Activated CD4-positive, alpha-beta memory T cell treated with anti-CD3 and anti-CD28 coated beads for 36 hours (primary cell): Measurements from ENCODE around the gene SORL1. TPM values are rescaled to one million over a fixed set of nuclear protein-coding genes. Genes with fewer than 3 reads are reported as not detected.

Experiments
- CTCF ChIA-PET: fragments of 350-600 bp; sonication (Branson Sonifier 250); formaldehyde crosslinking; loops from one replicate; lab custom pipeline; 2021; ENCODE audit warnings: antibody characterized with exemption, inconsistent platforms; lab: Charles Lee
- POLR2A ChIA-PET: fragments of 350-600 bp; sonication (Branson Sonifier 250); formaldehyde crosslinking; loops from one replicate; lab custom pipeline; 2021; ENCODE audit warnings: antibody characterized with exemption; lab: Charles Lee
- DNase-seq: peaks from one replicate; pipeline ENCODE4 v3.0.0-alpha.2; 2020
- H3K27ac Mint-ChIP-seq: one replicate; pipeline ENCODE4 v1.8.0; 2021; ENCODE audit warnings: mixed read lengths
- H3K27me3 Mint-ChIP-seq: one replicate; pipeline ENCODE4 v1.8.0; 2021; ENCODE audit warnings: mixed read lengths
- H3K36me3 Mint-ChIP-seq: one replicate; pipeline ENCODE4 v1.8.0; 2021; ENCODE audit warnings: mixed read lengths
- H3K4me1 Mint-ChIP-seq: one replicate; pipeline ENCODE4 v1.8.0; 2021; ENCODE audit warnings: low read depth, mixed read lengths
- H3K4me3 Mint-ChIP-seq: one replicate; pipeline ENCODE4 v1.8.0; 2021; ENCODE audit warnings: mild to moderate bottlenecking, mixed read lengths
- H3K9me3 Mint-ChIP-seq: one replicate; pipeline ENCODE4 v1.8.0; 2021; ENCODE audit warnings: mixed read lengths
- intact Hi-C: fragments of 100-400 bp; cut with micrococcal nuclease; formaldehyde crosslinking; loops from one replicate; pipeline ENCODE4 v1.15.1; 2023
- total RNA-seq, 2 experiments: library from RNA; stranded (reverse); gene quantifications; one replicate each; pipeline ENCODE4 v1.2.3, GENCODE V29; 2021

SORL1 gene
- total RNA-seq, 2 experiments from 2014 or later = 48.1 to 49.3 TPM

DNA sequence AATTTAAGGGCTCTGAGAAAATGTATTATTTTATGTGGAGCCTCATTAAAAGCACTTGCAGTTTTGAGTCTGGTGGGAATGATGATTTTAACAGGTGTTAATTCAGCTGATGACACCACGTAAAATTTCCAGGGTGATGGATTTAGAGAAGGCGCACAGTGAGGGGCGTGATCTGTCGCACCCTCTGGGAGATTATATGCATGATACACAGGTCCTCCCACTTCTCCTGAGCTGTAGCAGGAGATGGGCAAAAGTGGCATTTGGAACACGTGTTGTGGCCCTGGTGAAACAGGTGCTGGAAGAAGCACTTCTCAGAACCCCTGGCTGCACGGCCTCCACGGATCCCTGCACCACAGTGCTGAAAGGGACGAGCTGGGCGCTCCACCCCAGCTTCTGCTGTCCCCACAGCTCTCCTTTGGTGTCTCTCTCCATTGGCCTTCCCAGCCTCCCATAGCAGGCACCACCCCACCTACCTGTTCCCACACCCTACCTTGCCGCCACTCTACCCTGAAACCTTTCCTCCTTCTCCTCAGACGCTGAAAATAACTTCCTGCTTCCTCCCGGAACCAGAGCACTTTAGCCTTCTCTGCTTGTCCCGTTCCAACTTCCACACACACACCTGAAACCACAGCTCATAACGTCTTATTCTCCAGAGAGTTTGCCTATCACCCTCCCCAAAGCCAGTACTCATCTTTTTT lies 6.9 kb upstream of the SORL1 start:
- CTCF ChIA-PET = no interaction called here
- POLR2A ChIA-PET = interaction anchor here (1.0 kb wide), 1 partner anchor 13 kb away, joined by 3 read pairs; no protein-coding TSS in a partner anchor
- Mint-ChIP-seq H3K9me3 (no peaks in the 10 kb centered on the region), H3K4me1 (peaks cover 65% of the 10 kb centered on the region), H3K36me3 (peaks cover 4% of the 10 kb centered on the region), H3K27ac (peak overlapping the region; percentile 65), H3K27me3 (no peaks in the 10 kb centered on the region), H3K4me3 (peak overlapping the region; percentile 14)
- DNase-seq = no peak
- intact Hi-C loops = no loop called here

DNA sequence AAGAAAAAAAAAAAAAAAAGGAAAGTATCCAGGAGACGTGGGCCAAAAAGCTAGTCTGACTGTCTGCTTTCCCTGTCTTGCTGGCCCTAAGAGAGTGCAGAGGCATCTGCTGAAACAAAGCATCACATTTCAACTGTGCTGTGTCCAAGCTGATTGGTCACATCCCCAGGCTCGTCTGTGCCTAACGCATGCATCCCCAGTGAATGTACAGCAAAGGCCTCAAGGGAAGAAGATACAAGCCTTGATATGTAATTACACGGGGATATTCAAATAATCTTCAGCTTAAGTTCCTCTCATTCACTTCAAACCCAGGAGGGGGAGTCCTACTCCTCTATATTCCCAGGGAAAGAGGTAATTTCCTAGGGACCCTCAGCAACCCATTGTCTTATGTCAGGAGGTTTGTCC lies 5.4 kb upstream of the SORL1 start:
- peaks cover 74% of the 10 kb centered on the region for H3K4me1 Mint-ChIP-seq
- no peaks in the 10 kb centered on the region for H3K9me3 Mint-ChIP-seq
- CTCF ChIA-PET = interaction anchor here (0.6 kb wide), 1 partner anchor 1516 kb away, joined by 3 read pairs; no protein-coding TSS in a partner anchor
- POLR2A ChIA-PET = no interaction called here
- H3K36me3 Mint-ChIP-seq = peaks cover 4% of the 10 kb centered on the region
- no peak overlapping the region for H3K4me3 Mint-ChIP-seq
- no peaks in the 10 kb centered on the region for H3K27me3 Mint-ChIP-seq
- intact Hi-C loops = loop anchor here (1.0 kb wide), 1 partner anchor 9 kb away; no protein-coding TSS in a partner anchor
- DNase-seq = no peak
- peak overlapping the region; percentile 60 for H3K27ac Mint-ChIP-seq

DNA sequence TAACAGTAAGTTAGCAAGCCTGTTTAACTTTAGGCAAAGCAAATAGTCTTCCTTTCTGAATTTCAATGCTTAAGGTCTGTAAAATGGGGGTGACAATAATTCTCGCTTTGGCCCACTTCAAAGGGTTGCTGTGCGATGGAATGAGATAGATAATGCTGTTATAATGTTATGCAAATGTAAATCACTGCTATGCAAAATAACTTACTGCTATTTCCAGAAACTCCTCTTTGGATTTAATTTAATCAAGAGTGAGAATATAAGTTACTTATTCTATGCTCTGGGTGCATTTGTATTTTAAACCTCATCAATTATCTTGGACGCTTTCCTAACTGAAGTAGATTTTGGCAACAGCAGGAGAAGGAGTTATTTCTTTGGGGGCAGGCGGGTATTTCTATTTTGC lies 4.1 kb upstream of the SORL1 start:
- Mint-ChIP-seq H3K27ac (peak overlapping the region; percentile 83), H3K9me3 (no peaks in the 10 kb centered on the region), H3K4me3 (no peak overlapping the region), H3K36me3 (peaks cover 6% of the 10 kb centered on the region), H3K27me3 (no peaks in the 10 kb centered on the region), H3K4me1 (peaks cover 78% of the 10 kb centered on the region)
- no peak for DNase-seq
- intact Hi-C loops = loop anchor here (2.0 kb wide), 1 partner anchor 25 kb away; no protein-coding TSS in a partner anchor
- ChIA-PET POLR2A (no interaction called here), CTCF (no interaction called here)

DNA sequence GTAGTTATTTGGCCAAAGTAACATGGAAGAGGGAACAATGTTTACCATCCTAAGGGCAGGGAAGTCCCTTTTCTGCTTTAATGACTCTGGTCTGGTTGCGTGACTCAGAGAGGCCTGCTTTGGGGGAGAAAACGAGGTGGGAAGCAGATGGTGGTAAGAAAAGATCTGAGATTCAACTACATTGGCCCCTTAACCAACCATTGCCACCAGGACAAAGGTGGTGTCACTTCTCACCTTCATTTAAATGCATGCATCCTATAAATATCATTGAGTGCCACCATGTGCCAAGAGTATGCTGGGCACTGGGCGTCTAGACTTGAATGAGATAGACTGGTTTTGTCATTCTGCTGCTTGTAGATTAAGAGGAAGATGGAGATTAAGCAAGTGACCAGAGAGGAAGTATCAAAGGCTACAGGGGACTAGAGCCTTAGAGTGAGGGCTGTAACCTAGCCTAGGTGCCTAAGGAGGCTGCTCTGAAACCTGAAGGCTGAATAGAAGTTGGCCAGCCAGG lies 3.6 kb upstream of the SORL1 start:
- DNase-seq = peak; percentile 55
- ChIA-PET CTCF (interaction anchor here (4.2 kb wide), 1 partner anchor 19 kb away, joined by 31 read pairs; no protein-coding TSS in a partner anchor), POLR2A (interaction anchor here (1.4 to 2.2 kb wide), 2 partner anchors 19 to 35 kb away, joined by 5 to 6 read pairs; no protein-coding TSS in a partner anchor)
- H3K27me3 Mint-ChIP-seq = no peaks in the 10 kb centered on the region
- H3K4me3 Mint-ChIP-seq = no peak overlapping the region
- peaks cover 7% of the 10 kb centered on the region for H3K36me3 Mint-ChIP-seq
- intact Hi-C loops = loop anchor here (2.0 kb wide), 1 partner anchor 26 kb away; no protein-coding TSS in a partner anchor
- H3K4me1 Mint-ChIP-seq = peaks cover 82% of the 10 kb centered on the region
- no peaks in the 10 kb centered on the region for H3K9me3 Mint-ChIP-seq
- H3K27ac Mint-ChIP-seq = peak overlapping the region; percentile 83

DNA sequence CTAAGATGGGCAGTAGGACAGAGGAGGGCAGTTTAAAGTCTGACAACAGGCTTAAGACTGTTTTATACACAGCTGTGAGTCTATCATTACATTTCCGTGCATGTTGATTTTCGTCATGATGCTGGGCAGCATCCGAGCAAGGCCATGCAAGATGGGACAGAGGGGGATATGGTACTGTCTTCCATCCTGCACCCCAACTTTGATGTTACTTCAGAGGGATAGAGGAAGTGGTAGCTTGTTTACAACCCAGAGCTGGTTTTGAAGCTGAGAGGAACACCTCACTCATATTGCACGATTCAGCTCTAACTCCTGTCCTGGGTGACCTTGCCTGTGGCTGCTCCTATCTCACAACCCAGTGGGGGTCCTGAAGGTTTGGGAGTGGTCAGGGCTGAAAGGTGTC lies 3.0 kb upstream of the SORL1 start:
- Mint-ChIP-seq H3K27me3 (no peaks in the 10 kb centered on the region), H3K27ac (peak overlapping the region; percentile 83), H3K4me3 (peak overlapping the region; percentile 31), H3K36me3 (peaks cover 6% of the 10 kb centered on the region), H3K4me1 (peaks cover 83% of the 10 kb centered on the region), H3K9me3 (no peaks in the 10 kb centered on the region)
- CTCF ChIA-PET = interaction anchor here (1.3 to 4.4 kb wide), 4 partner anchors 13 to 143 kb away, joined by 3 to 50 read pairs (median 23); no protein-coding TSS in a partner anchor
- intact Hi-C loops = loop anchor here (2.0 kb wide), 1 partner anchor 26 kb away; no protein-coding TSS in a partner anchor
- no peak for DNase-seq
- POLR2A ChIA-PET = interaction anchor here (1.4 to 4.4 kb wide), 3 partner anchors 14 to 34 kb away, joined by 5 to 51 read pairs (median 6); no protein-coding TSS in a partner anchor

DNA sequence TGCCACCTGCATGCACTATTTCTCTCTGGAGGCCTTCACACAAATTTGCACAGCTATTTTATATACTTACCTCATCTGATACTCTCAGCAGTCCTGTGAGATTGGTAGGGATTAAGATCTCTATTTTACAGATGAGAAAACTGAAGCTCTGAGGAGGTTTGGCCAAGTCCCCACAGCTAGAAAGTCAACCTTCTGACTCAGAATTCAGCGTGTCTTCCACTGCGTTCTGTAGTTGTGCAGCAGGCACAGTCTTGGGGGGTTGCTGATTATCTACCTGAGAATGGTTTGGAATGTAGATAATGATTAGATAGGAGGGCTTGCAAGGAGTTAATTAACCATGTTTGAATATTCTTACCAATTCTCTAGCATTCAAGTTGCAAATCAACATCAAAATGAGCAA lies 2.5 kb upstream of the SORL1 start:
- H3K36me3 Mint-ChIP-seq = peaks cover 6% of the 10 kb centered on the region
- H3K9me3 Mint-ChIP-seq = no peaks in the 10 kb centered on the region
- peak; percentile 41 for DNase-seq
- intact Hi-C loops = loop anchor here (2.0 kb wide), 2 partner anchors 13 to 27 kb away; no protein-coding TSS in a partner anchor
- ChIA-PET CTCF (interaction anchor here (0.9 to 4.4 kb wide), 8 partner anchors 13 to 142 kb away, joined by 3 to 50 read pairs (median 4); no protein-coding TSS in a partner anchor), POLR2A (interaction anchor here (1.4 to 4.4 kb wide), 3 partner anchors 14 to 34 kb away, joined by 5 to 51 read pairs (median 6); no protein-coding TSS in a partner anchor)
- peak overlapping the region; percentile 83 for H3K27ac Mint-ChIP-seq
- H3K4me1 Mint-ChIP-seq = peaks cover 83% of the 10 kb centered on the region
- H3K4me3 Mint-ChIP-seq = peak overlapping the region; percentile 31
- H3K27me3 Mint-ChIP-seq = no peaks in the 10 kb centered on the region

DNA sequence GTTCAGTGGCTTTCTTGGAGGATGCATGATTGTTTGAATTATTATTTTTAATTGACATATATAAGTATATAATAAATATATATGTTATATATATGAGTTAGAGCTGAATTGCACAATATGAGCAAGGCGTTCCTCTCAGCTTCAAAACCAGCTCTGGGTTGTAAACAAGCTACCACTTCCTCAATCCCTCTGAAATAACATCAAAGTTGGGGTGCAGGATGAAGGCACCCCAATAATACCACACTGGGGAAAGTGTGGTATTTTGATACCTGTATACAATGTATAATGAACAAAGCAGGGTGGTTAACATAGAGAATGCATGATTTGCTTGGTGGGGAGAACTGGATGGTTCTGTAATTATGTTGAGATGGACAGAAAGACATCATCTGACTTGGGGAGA lies 1.7 kb upstream of the SORL1 start:
- DNase-seq = no peak
- Mint-ChIP-seq H3K4me3 (peak overlapping the region; percentile 87), H3K36me3 (peaks cover 6% of the 10 kb centered on the region), H3K27ac (peak overlapping the region; percentile 90), H3K9me3 (no peaks in the 10 kb centered on the region), H3K4me1 (peaks cover 83% of the 10 kb centered on the region), H3K27me3 (no peaks in the 10 kb centered on the region)
- intact Hi-C loops = loop anchor here (2.0 kb wide), 1 partner anchor 14 kb away; no protein-coding TSS in a partner anchor
- ChIA-PET POLR2A (interaction anchor here (2.2 to 4.4 kb wide), 3 partner anchors 13 to 33 kb away, joined by 5 to 51 read pairs (median 31); no protein-coding TSS in a partner anchor), CTCF (interaction anchor here (0.9 to 4.4 kb wide), 10 partner anchors 12 to 141 kb away, joined by 3 to 50 read pairs (median 4); no protein-coding TSS in a partner anchor)

DNA sequence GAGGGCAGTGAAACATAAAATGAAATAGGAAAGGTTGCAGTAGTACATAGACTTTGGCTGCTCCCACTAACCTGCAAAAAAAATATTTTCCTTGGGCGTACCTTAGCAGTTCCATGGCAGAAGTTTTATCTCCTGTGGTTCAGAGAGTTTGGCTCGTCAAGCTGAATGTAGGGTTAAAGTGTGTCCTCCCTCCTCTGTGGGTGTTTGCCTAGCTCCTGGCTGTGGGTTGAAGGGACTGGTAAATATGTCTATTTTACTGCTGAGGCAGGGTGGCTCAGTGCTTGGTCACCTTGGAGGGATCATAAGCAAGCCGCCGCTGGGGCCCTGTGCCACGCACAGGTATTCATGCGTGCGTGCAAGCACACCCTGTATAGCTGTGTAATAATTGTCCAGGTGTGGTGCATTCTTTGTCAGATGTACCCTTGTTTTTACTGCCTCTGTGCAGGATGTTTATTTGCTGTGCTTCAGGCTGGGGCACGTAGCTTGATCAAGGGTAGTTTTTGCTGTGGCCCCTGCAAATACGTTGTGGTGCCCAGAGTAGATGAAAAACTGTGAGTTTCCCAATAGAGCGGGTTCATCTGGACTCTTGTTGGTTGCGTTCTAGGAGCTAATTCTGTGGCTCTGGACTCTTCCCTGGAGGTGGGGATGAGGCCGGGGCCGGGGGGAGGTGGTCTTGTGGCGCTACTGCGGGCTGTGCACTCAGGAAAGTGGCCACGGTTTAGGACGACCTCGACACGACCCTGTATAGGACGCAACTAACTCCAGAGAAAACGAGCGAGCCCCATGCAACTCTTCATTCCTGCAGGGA lies 732 bp upstream of the SORL1 start:
- Mint-ChIP-seq H3K27ac (peak overlapping the region; percentile 90), H3K36me3 (peaks cover 6% of the 10 kb centered on the region), H3K4me1 (peaks cover 84% of the 10 kb centered on the region), H3K9me3 (no peaks in the 10 kb centered on the region), H3K27me3 (no peaks in the 10 kb centered on the region), H3K4me3 (peak overlapping the region; percentile 87)
- intact Hi-C loops = loop anchor here (2.0 kb wide), 1 partner anchor 15 kb away; no protein-coding TSS in a partner anchor
- ChIA-PET POLR2A (interaction anchor here (0.7 to 4.4 kb wide), 6 partner anchors 8 to 129 kb away, joined by 3 to 51 read pairs (median 3); no protein-coding TSS in a partner anchor), CTCF (interaction anchor here (0.8 to 4.4 kb wide), 12 partner anchors 11 to 140 kb away, joined by 3 to 50 read pairs (median 4); no protein-coding TSS in a partner anchor)
- peak; percentile 66 for DNase-seq

DNA sequence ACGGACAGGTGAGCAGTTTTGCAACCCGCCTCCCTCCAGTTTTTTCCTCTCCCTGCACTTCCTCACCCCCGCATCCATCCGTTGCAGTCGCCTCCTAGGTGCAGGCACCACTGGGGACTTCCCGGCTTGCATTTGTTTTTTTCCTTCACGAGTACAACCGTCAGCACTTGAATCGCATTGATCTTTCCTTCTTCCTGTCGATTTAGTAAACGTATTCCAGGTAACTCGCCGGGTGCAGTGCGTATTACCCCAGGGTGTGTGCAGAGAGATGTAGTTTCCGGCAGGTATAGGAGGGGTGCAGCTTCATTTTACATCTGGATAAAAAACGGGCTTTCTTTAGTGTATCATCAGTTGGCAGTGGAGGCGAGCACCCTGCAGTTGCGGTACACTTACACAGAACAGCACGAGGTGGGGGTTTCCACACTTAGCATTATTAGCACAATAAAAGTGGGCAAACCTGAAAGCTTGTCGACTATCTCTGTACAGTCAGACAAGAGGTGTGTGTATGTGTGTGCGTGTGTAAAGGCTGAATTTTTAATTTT lies 566 bp downstream of the SORL1 start, which contains the start of gene SORL1-AS1:
TSS of gene SORL1-AS1 (minus strand) at position 359 of the 542 bp plus-strand sequence.
- Mint-ChIP-seq H3K4me1 (peaks cover 86% of the 10 kb centered on the region), H3K27ac (peak within 1 kb of the TSS; percentile 93), H3K4me3 (peak within 1 kb of the TSS; percentile 87), H3K27me3 (no peaks in the 10 kb centered on the region), H3K9me3 (no peaks in the 10 kb centered on the region), H3K36me3 (peaks cover 4% of the 10 kb centered on the region)
- DNase-seq = peak; percentile 72
- intact Hi-C loops = loop anchor here (1.0 to 2.0 kb wide), 8 partner anchors 12 to 214 kb away; partner anchors contain the start of gene SC5D
- ChIA-PET CTCF (interaction anchor here (0.6 to 4.4 kb wide), 9 partner anchors 9 to 139 kb away, joined by 3 to 50 read pairs (median 4); no protein-coding TSS in a partner anchor), POLR2A (interaction anchor here (1.0 to 4.4 kb wide), 5 partner anchors 11 to 20 kb away, joined by 3 to 51 read pairs (median 4); no protein-coding TSS in a partner anchor)

DNA sequence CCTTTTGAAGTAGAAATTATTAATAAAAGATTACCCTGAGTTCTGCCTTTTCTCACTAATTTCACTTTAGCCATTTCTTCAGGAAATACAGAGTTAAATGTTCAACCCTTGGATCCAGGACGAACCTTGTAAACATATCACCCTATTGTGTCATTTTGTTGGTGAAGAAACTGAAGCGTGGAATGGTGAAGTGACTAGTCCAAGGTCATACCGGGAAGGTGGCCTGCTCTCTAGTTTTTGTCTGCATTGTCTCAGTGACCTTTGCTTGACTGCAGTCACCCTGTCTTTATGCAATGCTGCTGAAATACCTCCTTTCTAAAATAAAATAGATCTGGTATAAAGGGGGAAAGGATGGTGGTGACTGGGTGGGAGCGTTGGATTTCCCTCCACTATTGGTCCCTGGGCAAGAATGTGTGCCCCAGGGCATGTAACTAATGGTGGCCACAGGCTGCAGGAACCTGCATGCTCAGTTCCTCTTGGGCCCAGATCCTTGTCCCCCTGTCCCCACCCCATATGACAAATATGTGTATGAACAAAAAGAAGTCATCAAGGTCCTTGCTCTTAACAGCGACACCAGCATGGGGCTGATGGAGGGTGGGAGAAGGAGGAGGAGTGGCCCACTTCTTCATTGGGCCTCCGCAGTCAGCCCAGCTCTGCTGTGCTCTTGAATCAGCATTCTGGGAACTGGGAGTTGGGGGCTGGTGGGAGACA lies 1.6 kb downstream of the SORL1 start:
- CTCF ChIA-PET = interaction anchor here (0.8 to 1.6 kb wide), 2 partner anchors 11 to 27 kb away, joined by 3 to 4 read pairs; no protein-coding TSS in a partner anchor
- Mint-ChIP-seq H3K4me3 (peak overlapping the region; percentile 87), H3K4me1 (peaks cover 86% of the 10 kb centered on the region), H3K9me3 (no peaks in the 10 kb centered on the region), H3K36me3 (peaks cover 7% of the 10 kb centered on the region), H3K27me3 (no peaks in the 10 kb centered on the region), H3K27ac (peak overlapping the region; percentile 93)
- intact Hi-C loops = loop anchor here (2.0 kb wide), 2 partner anchors 85 to 125 kb away; no protein-coding TSS in a partner anchor
- peak; percentile 28 for DNase-seq
- POLR2A ChIA-PET = interaction anchor here (0.9 to 1.2 kb wide), 3 partner anchors 12 to 80 kb away, joined by 3 read pairs; no protein-coding TSS in a partner anchor
